ENCODE measurements around the gene HYAL1. TPM values are rescaled to one million over a fixed set of nuclear protein-coding genes. Genes with fewer than 3 reads are reported as not detected.
A peak's percentile ranks its signal among the peaks of the same experiment; 100 is the strongest.

The HYAL1 gene
- total RNA-seq, 2 experiments from 2014 or later, result 0.37 TPM; not detected in 1

GRCh38 chr3:50342813-50343633 is 39.6 kb upstream of the HYAL1 start:
- ChIA-PET CTCF (interaction anchor here (0.9 to 1.1 kb wide), 2 partner anchors 8 to 19 kb away, joined by 3 to 6 read pairs; no protein-coding TSS in a partner anchor), POLR2A (interaction anchor here (0.5 kb wide), 1 partner anchor 1258 kb away, joined by 3 read pairs; no protein-coding TSS in a partner anchor)
- H3K4me1 Mint-ChIP-seq, result peaks cover 35% of the 10 kb centered on the region
- no peak overlapping the region for H3K27ac Mint-ChIP-seq
- ATAC-seq (no peak), DNase-seq (no peak)
- H3K27me3 Mint-ChIP-seq, result no peaks in the 10 kb centered on the region
- no peaks in the 10 kb centered on the region for H3K9me3 Mint-ChIP-seq (ENCODE audit: low read depth)
- intact Hi-C loops (cut with DNase I, micrococcal nuclease), result no loop called here
- no peak overlapping the region for H3K4me3 Mint-ChIP-seq
- peaks cover 19% of the 10 kb centered on the region for H3K36me3 Mint-ChIP-seq (ENCODE audit: low read depth)

GRCh38 chr3:50341996-50342650 is 38.7 kb upstream of the HYAL1 start:
- Mint-ChIP-seq H3K36me3 (ENCODE audit: low read depth) (peaks cover 20% of the 10 kb centered on the region), H3K4me1 (peaks cover 28% of the 10 kb centered on the region), H3K27ac (no peak overlapping the region), H3K27me3 (no peaks in the 10 kb centered on the region), H3K4me3 (peak overlapping the region; percentile 83), H3K9me3 (ENCODE audit: low read depth) (no peaks in the 10 kb centered on the region)
- intact Hi-C loops (cut with DNase I, micrococcal nuclease), result no loop called here
- POLR2A ChIA-PET, result no interaction called here
- CTCF ChIA-PET, result interaction anchor here (0.7 to 1.3 kb wide), 5 partner anchors 9 to 130 kb away, joined by 3 to 6 read pairs (median 4); partner anchors contain the start of genes HYAL3 and NAA80
- DNase-seq (no peak), ATAC-seq (no peak)

- CTCF ChIA-PET, result interaction anchor here (1.0 to 1.3 kb wide), 3 partner anchors 11 to 43 kb away, joined by 3 to 6 read pairs (median 4); partner anchors contain the start of genes HYAL3 and NAA80
- Mint-ChIP-seq H3K36me3 (ENCODE audit: low read depth) (peaks cover 22% of the 10 kb centered on the region), H3K27ac (no peak overlapping the region), H3K4me1 (peaks cover 27% of the 10 kb centered on the region), H3K9me3 (ENCODE audit: low read depth) (no peaks in the 10 kb centered on the region), H3K4me3 (peak overlapping the region; percentile 83), H3K27me3 (no peaks in the 10 kb centered on the region)
- ATAC-seq, result no peak
- no peak for DNase-seq
- POLR2A ChIA-PET, result no interaction called here
- intact Hi-C loops (cut with DNase I, micrococcal nuclease), result no loop called here
These were observed 38.2 kb upstream of the HYAL1 start for GRCh38 chr3:50341537-50341936.

- intact Hi-C loops (cut with DNase I, micrococcal nuclease), result no loop called here
- ATAC-seq, result peak; percentile 42
These were observed 37.3 kb upstream of the HYAL1 start, which contains the start of gene RASSF1 for GRCh38 chr3:50340448-50341329. RASSF1 (minus strand) TSS chr3:50340836; CDS start chr3:50340805, 31 bp downstream.

GRCh38 chr3:50340147-50340447 is 36.7 kb upstream of the HYAL1 start:
- intact Hi-C loops (cut with DNase I, micrococcal nuclease), result no loop called here
- Mint-ChIP-seq H3K4me3 (peak overlapping the region; percentile 83), H3K27me3 (no peaks in the 10 kb centered on the region), H3K4me1 (peaks cover 35% of the 10 kb centered on the region), H3K36me3 (ENCODE audit: low read depth) (peaks cover 37% of the 10 kb centered on the region), H3K9me3 (ENCODE audit: low read depth) (no peaks in the 10 kb centered on the region), H3K27ac (peak overlapping the region; percentile 91)
- DNase-seq (no peak), ATAC-seq (no peak)
- CTCF ChIA-PET, result interaction anchor here (0.7 to 1.5 kb wide), 3 partner anchors 9 to 12 kb away, joined by 3 to 8 read pairs (median 3); partner anchors contain the start of genes CYB561D2, NPRL2 and TUSC2
- POLR2A ChIA-PET, result interaction anchor here (0.8 to 1.6 kb wide), 6 partner anchors 10 to 1926 kb away, joined by 3 to 7 read pairs (median 3); partner anchors contain the start of genes CYB561D2, HYAL3, NAA80 and NPRL2

More at GRCh38 chr3:50340448-50341329, 37.3 kb upstream of the HYAL1 start, which contains the start of gene RASSF1:
- H3K4me1 Mint-ChIP-seq, result peaks cover 30% of the 10 kb centered on the region
- no peaks in the 10 kb centered on the region for H3K9me3 Mint-ChIP-seq (ENCODE audit: low read depth)
- ChIA-PET CTCF (interaction anchor here (0.6 to 1.5 kb wide), 7 partner anchors 9 to 212 kb away, joined by 3 to 8 read pairs (median 3); partner anchors contain the start of genes CYB561D2, LSMEM2, NPRL2 and TUSC2), POLR2A (interaction anchor here (0.5 to 1.6 kb wide), 8 partner anchors 10 to 1925 kb away, joined by 3 to 7 read pairs (median 3); partner anchors contain the start of genes CYB561D2, HYAL3, NAA80 and NPRL2)
- peak; percentile 84 for DNase-seq
- H3K27me3 Mint-ChIP-seq, result no peaks in the 10 kb centered on the region
- H3K36me3 Mint-ChIP-seq (ENCODE audit: low read depth), result peaks cover 31% of the 10 kb centered on the region
- H3K4me3 Mint-ChIP-seq, result peak within 1 kb of the TSS; percentile 83
- peak within 1 kb of the TSS; percentile 91 for H3K27ac Mint-ChIP-seq

GRCh38 chr3:50339485-50340146 is 36.2 kb upstream of the HYAL1 start:
- ChIA-PET CTCF (interaction anchor here (1.2 to 3.3 kb wide), 4 partner anchors 11 to 93 kb away, joined by 4 to 17 read pairs (median 6); partner anchors contain the start of genes CYB561D2, NPRL2 and TUSC2), POLR2A (interaction anchor here (0.6 to 1.6 kb wide), 3 partner anchors 18 to 266 kb away, joined by 3 to 6 read pairs (median 5); no protein-coding TSS in a partner anchor)
- H3K27ac Mint-ChIP-seq, result peak overlapping the region; percentile 91
- H3K27me3 Mint-ChIP-seq, result no peaks in the 10 kb centered on the region
- peaks cover 38% of the 10 kb centered on the region for H3K4me1 Mint-ChIP-seq
- peaks cover 41% of the 10 kb centered on the region for H3K36me3 Mint-ChIP-seq (ENCODE audit: low read depth)
- ATAC-seq, result no peak
- no peaks in the 10 kb centered on the region for H3K9me3 Mint-ChIP-seq (ENCODE audit: low read depth)
- DNase-seq, result no peak
- intact Hi-C loops (cut with DNase I, micrococcal nuclease), result loop anchor here (5.0 to 10.0 kb wide), 3 partner anchors 273 to 1938 kb away; partner anchors contain the start of genes CISH (in 1 of the 2), TEX264 (in 1 of the 2) and WDR82 (in 1 of the 2)
- H3K4me3 Mint-ChIP-seq, result peak overlapping the region; percentile 83

- ChIA-PET CTCF (interaction anchor here (1.1 to 3.3 kb wide), 4 partner anchors 11 to 92 kb away, joined by 4 to 17 read pairs (median 4); partner anchors contain the start of genes CYB561D2, NPRL2 and TUSC2), POLR2A (interaction anchor here (0.6 kb wide), 1 partner anchor 267 kb away, joined by 3 read pairs; no protein-coding TSS in a partner anchor)
- no peak for DNase-seq
- peaks cover 47% of the 10 kb centered on the region for H3K36me3 Mint-ChIP-seq (ENCODE audit: low read depth)
- no peaks in the 10 kb centered on the region for H3K9me3 Mint-ChIP-seq (ENCODE audit: low read depth)
- peaks cover 44% of the 10 kb centered on the region for H3K4me1 Mint-ChIP-seq
- H3K4me3 Mint-ChIP-seq, result peak overlapping the region; percentile 83
- no peak for ATAC-seq
- H3K27ac Mint-ChIP-seq, result peak overlapping the region; percentile 91
- intact Hi-C loops (cut with DNase I, micrococcal nuclease), result loop anchor here (5.0 to 10.0 kb wide), 3 partner anchors 273 to 1938 kb away; partner anchors contain the start of genes CISH (in 1 of the 2), TEX264 (in 1 of the 2) and WDR82 (in 1 of the 2)
- H3K27me3 Mint-ChIP-seq, result no peaks in the 10 kb centered on the region
These were observed 35.6 kb upstream of the HYAL1 start for GRCh38 chr3:50338965-50339364.

GRCh38 chr3:50337175-50337861 is 33.9 kb upstream of the HYAL1 start:
- peak; percentile 99 for DNase-seq
- intact Hi-C loops (cut with DNase I, micrococcal nuclease), result loop anchor here (1.0 to 10.0 kb wide), 16 partner anchors 9 to 1940 kb away; partner anchors contain the start of genes CYB561D2 (in 2 of the 2), HYAL3 (in 2 of the 2), NAA80 (in 2 of the 2) and NPRL2 (in 2 of the 2)
- H3K27ac Mint-ChIP-seq, result peak overlapping the region; percentile 91
- ATAC-seq, result peak; percentile 82
- H3K4me1 Mint-ChIP-seq, result peaks cover 50% of the 10 kb centered on the region
- H3K4me3 Mint-ChIP-seq, result peak overlapping the region; percentile 83
- H3K9me3 Mint-ChIP-seq (ENCODE audit: low read depth), result no peaks in the 10 kb centered on the region
- H3K27me3 Mint-ChIP-seq, result no peaks in the 10 kb centered on the region
- ChIA-PET POLR2A (interaction anchor here (0.6 to 2.6 kb wide), 20 partner anchors 8 to 274 kb away, joined by 3 to 20 read pairs (median 3); partner anchors contain the start of genes CISH, CYB561D2, GNAI2 and HEMK1), CTCF (interaction anchor here (0.6 to 3.3 kb wide), 16 partner anchors 9 to 1330 kb away, joined by 3 to 27 read pairs (median 4); partner anchors contain the start of genes CYB561D2, HYAL2, HYAL3 and IFRD2)
- H3K36me3 Mint-ChIP-seq (ENCODE audit: low read depth), result peaks cover 57% of the 10 kb centered on the region
